Testis (tissue), 2 donors: ENCODE results near the gene GNG14.

Experiments used
- POLR2A ChIP-seq: fragments of 450-650 bp; IDR thresholded peaks from one replicate; pipeline ENCODE4 v1.6.1; 2017; ENCODE audit warnings: antibody characterized with exemption, mild to moderate bottlenecking, moderate library complexity
- TF ChIP-seq, protein P1 (sequence below), 3 experiments: fragments of 450-650 bp in 2 of 3; fragments of 200-600 bp in 1 of 3; sonication (generic) in 1 of 3; IDR thresholded peaks; one replicate each; pipeline ENCODE4 v1.5.1; 2016 to 2019; ENCODE audit warnings: antibody characterized with exemption in 3 of 3, mild to moderate bottlenecking in 2 of 3, moderate library complexity in 1 of 3

DNA sequence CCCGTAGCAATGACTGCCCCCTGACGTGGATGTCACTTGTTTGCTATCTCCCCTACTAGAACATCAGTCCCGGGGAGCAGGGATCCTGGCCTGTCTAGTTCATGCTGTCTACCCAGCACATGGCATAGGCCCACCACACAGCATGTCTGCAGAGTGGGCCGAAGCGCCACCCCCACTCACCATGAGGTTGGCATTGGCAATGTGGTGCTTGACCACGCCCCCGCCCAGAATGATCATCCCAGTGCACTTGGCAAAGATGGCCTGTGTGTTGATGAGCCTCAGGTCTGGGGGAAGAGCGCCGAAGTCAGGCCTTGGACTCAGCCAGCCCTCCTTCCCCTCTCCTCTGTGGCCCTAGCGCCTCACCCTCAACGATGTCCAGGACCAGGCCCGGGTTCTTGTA lies 10.9 kb upstream of the GNG14 start:
- TF ChIP-seq, protein P1, sequence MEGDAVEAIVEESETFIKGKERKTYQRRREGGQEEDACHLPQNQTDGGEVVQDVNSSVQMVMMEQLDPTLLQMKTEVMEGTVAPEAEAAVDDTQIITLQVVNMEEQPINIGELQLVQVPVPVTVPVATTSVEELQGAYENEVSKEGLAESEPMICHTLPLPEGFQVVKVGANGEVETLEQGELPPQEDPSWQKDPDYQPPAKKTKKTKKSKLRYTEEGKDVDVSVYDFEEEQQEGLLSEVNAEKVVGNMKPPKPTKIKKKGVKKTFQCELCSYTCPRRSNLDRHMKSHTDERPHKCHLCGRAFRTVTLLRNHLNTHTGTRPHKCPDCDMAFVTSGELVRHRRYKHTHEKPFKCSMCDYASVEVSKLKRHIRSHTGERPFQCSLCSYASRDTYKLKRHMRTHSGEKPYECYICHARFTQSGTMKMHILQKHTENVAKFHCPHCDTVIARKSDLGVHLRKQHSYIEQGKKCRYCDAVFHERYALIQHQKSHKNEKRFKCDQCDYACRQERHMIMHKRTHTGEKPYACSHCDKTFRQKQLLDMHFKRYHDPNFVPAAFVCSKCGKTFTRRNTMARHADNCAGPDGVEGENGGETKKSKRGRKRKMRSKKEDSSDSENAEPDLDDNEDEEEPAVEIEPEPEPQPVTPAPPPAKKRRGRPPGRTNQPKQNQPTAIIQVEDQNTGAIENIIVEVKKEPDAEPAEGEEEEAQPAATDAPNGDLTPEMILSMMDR (IDR thresholded peaks at IDR 0.05), result no peak
- no peak for TF ChIP-seq POLR2A
